SK-N-SH (cell line): Measurements from ENCODE around the gene DENND1C. TPM values are rescaled to one million over a fixed set of nuclear protein-coding genes. Genes with fewer than 3 reads are reported as not detected.

ENCODE experiments used
- CTCF ChIA-PET: fragments of 300-600, 350-600 bp; formaldehyde crosslinking; extraction: SDS; loops from one replicate; lab custom pipeline; 2021; lab: Yijun Ruan, JAX
- POLR2A ChIA-PET: fragments of 350-600 bp; sonication (Branson Sonifier 250); formaldehyde crosslinking; extraction: SDS; loops from one replicate; lab custom pipeline; 2020; ENCODE audit warnings: antibody characterized with exemption, inconsistent platforms; lab: Yijun Ruan, JAX
- DNase-seq: peaks from one replicate; pipeline ENCODE4 v3.0.0; 2012
- H2AFZ ChIP-seq: fragments of 200-600 bp; sonication (generic); 2 replicates; pipeline ENCODE4 v1.8.1; 2016; ENCODE audit warnings: antibody characterized with exemption, mild to moderate bottlenecking, low read depth
- H3F3A ChIP-seq: fragments of 200-600 bp; sonication (generic); replicated peaks from 2 replicates; pipeline ENCODE3; 2016; ENCODE audit warnings: antibody characterized with exemption, mild to moderate bottlenecking; ENCODE audit not compliant: insufficient read depth
- H3K27ac ChIP-seq, 2 experiments: fragments of 200-500 bp in 1 of 2; fragments of 200-600 bp in 1 of 2; sonication (Bioruptor generic) in 1 of 2; sonication (generic), shearing (Covaris generic) in 1 of 2; 2 replicates each; pipeline versions ENCODE4 v1.5.1 to v1.6.1; 2014 to 2016; ENCODE audit warnings: low read depth in 2 of 2, inconsistent platforms in 1 of 2, low read length in 1 of 2, mild to moderate bottlenecking in 1 of 2, mixed read lengths in 1 of 2
- H3K27me3 ChIP-seq: fragments of 200-600 bp; sonication (generic), shearing (Covaris generic); 2 replicates; pipeline ENCODE4 v1.6.1; 2016; ENCODE audit warnings: mixed run types; ENCODE audit not compliant: insufficient read depth
- H3K36me3 ChIP-seq, 2 experiments: fragments of 200-500 bp in 1 of 2; fragments of 200-600 bp in 1 of 2; sonication (Bioruptor generic) in 1 of 2; sonication (generic) in 1 of 2; replicated peaks in 1 of 2; 2 replicates each; pipeline versions ENCODE3 to v1.5.1; 2014 to 2016; ENCODE audit warnings: low read length in 1 of 2, mild to moderate bottlenecking in 1 of 2; ENCODE audit not compliant: insufficient read depth in 2 of 2, control insufficient read depth in 1 of 2
- H3K4me1 ChIP-seq, 2 experiments: fragments of 200-500 bp in 1 of 2; fragments of 200-600 bp in 1 of 2; sonication (Bioruptor generic) in 1 of 2; sonication (generic), shearing (Covaris generic) in 1 of 2; 2 replicates each; pipeline versions ENCODE4 v1.5.1 to v1.6.1; 2014 to 2016; ENCODE audit warnings: low read depth in 1 of 2, low read length in 1 of 2, mixed run types in 1 of 2; ENCODE audit not compliant: insufficient read depth in 2 of 2, control insufficient read depth in 1 of 2
- H3K4me2 ChIP-seq: fragments of 200-600 bp; sonication (generic), shearing (Covaris generic); 2 replicates; pipeline ENCODE4 v1.6.1; 2017; ENCODE audit warnings: mixed run types
- H3K4me3 ChIP-seq, 2 experiments: fragments of 200-500 bp in 1 of 2; fragments of 200-600 bp in 1 of 2; sonication (Bioruptor generic) in 1 of 2; sonication (generic), shearing (Covaris generic) in 1 of 2; 2 replicates each; pipeline versions ENCODE4 v1.5.1 to v1.8.1; 2014 to 2016; ENCODE audit warnings: low read depth in 2 of 2, inconsistent platforms in 1 of 2, low read length in 1 of 2, mild to moderate bottlenecking in 1 of 2, mixed read lengths in 1 of 2, moderate library complexity in 1 of 2
- H3K79me2 ChIP-seq: fragments of 200-600 bp; sonication (generic); 2 replicates; pipeline ENCODE4 v1.8.1; 2017; ENCODE audit warnings: mild to moderate bottlenecking; ENCODE audit not compliant: insufficient read depth
- H3K9ac ChIP-seq: fragments of 200-600 bp; sonication (generic); 2 replicates; pipeline ENCODE4 v1.6.1; 2017; ENCODE audit warnings: mixed run types
- H3K9me2 ChIP-seq: fragments of 200-600 bp; sonication (generic); 2 replicates; pipeline ENCODE4 v1.6.1; 2017; ENCODE audit warnings: mixed run types
- H3K9me3 ChIP-seq: fragments of 200-600 bp; sonication (generic); 2 replicates; pipeline ENCODE4 v1.6.1; 2017; ENCODE audit warnings: mixed run types, mild to moderate bottlenecking, moderate library complexity
- H4K20me1 ChIP-seq: fragments of 200-600 bp; sonication (generic); 2 replicates; pipeline ENCODE4 v1.6.1; 2017; ENCODE audit warnings: mild to moderate bottlenecking, mixed run types; ENCODE audit not compliant: insufficient read depth
- CHD2 ChIP-seq: fragments of 150-350 bp; IDR thresholded peaks from 2 replicates; pipeline ENCODE4 v1.6.1; 2018; ENCODE audit warnings: low read length; ENCODE audit not compliant: partially characterized antibody
- ELF1 ChIP-seq: IDR thresholded peaks from 2 replicates; pipeline ENCODE4 v1.4.0; 2012
- EZH2phosphoT487 ChIP-seq: fragments of 200-600 bp; sonication (generic); IDR thresholded peaks from 2 replicates; pipeline ENCODE4 v1.6.1; 2017; ENCODE audit warnings: low read depth, mixed run types, mild to moderate bottlenecking, antibody characterized with exemption, moderate library complexity, borderline replicate concordance
- FOXJ3 ChIP-seq: sonication (generic); formaldehyde crosslinking; IDR thresholded peaks from 2 replicates; pipeline ENCODE4 v1.5.1; 2020; ENCODE audit warnings: mild to moderate bottlenecking, missing genetic modification reagents
- GABPA ChIP-seq: IDR thresholded peaks from 2 replicates; pipeline ENCODE4 v1.4.0; 2012; ENCODE audit warnings: low read depth, mild to moderate bottlenecking
- GATA2 ChIP-seq: sonication (generic); formaldehyde crosslinking; IDR thresholded peaks from 2 replicates; pipeline ENCODE4 v1.5.0; 2020; ENCODE audit warnings: mild to moderate bottlenecking, missing genetic modification reagents
- JUND ChIP-seq: IDR thresholded peaks from 2 replicates; pipeline ENCODE4 v1.4.0; 2012
- MEF2A ChIP-seq: IDR thresholded peaks from 2 replicates; pipeline ENCODE4 v1.4.0; 2012; ENCODE audit warnings: low read depth, borderline replicate concordance
- NFIC ChIP-seq: IDR thresholded peaks from 2 replicates; pipeline ENCODE4 v1.4.0; 2012; ENCODE audit warnings: borderline replicate concordance
- NRF1 ChIP-seq: IDR thresholded peaks from 2 replicates; pipeline ENCODE4 v1.6.1; 2012; ENCODE audit warnings: low read depth, mild to moderate bottlenecking, low read length
- RAD21 ChIP-seq: IDR thresholded peaks from 2 replicates; pipeline ENCODE4 v1.6.1; 2012; ENCODE audit warnings: mild to moderate bottlenecking, low read length
- RFX5 ChIP-seq: IDR thresholded peaks from 2 replicates; pipeline ENCODE4 v1.6.1; 2012; ENCODE audit warnings: mild to moderate bottlenecking, improper control_type of control experiment, low read length
- SMC3 ChIP-seq: IDR thresholded peaks from 2 replicates; pipeline ENCODE4 v1.6.1; 2012; ENCODE audit warnings: low read depth, low read length, improper control_type of control experiment
- TAF1 ChIP-seq: IDR thresholded peaks from 2 replicates; pipeline ENCODE4 v1.6.1; 2012; ENCODE audit warnings: low read depth, mild to moderate bottlenecking, low read length, moderate library complexity, borderline replicate concordance
- TEAD4 ChIP-seq: IDR thresholded peaks from 2 replicates; pipeline ENCODE4 v1.4.0; 2012; ENCODE audit warnings: mild to moderate bottlenecking, borderline replicate concordance; ENCODE audit not compliant: insufficient read depth
- WGBS: methylation state at CpG from one replicate; pipeline ENCODE4 v1.1.6; 2017; ENCODE audit warnings: low lambda C conversion rate; 5-methylcytosine and 5-hydroxymethylcytosine counted together
- polyA plus RNA-seq, 3 experiments: library from polyadenylated mRNA; depleted of rRNA; stranded (reverse); fragments of >200 nt; gene quantifications; 2 replicates each; pipeline ENCODE4 v1.2.3, GENCODE V29; 2012
- TF ChIP-seq, protein P1 (sequence below): IDR thresholded peaks from 2 replicates; pipeline ENCODE4 v1.4.0; 2012; ENCODE audit warnings: low read depth
- TF ChIP-seq, protein P2 (sequence below): fragments of 200-600 bp; sonication (generic); IDR thresholded peaks from 2 replicates; pipeline ENCODE4 v1.6.1; 2017; ENCODE audit warnings: antibody characterized with exemption, mild to moderate bottlenecking, moderate library complexity
- TF ChIP-seq, protein P3 (sequence below): fragments of 150-350 bp; IDR thresholded peaks from 2 replicates; pipeline ENCODE4 v1.6.1; 2017; ENCODE audit warnings: antibody characterized with exemption, low read length, low read depth, borderline replicate concordance
- TF ChIP-seq, protein P4 (sequence below): IDR thresholded peaks from 2 replicates; pipeline ENCODE4; 2012
- TF ChIP-seq, protein P5 (sequence below): IDR thresholded peaks from 2 replicates; pipeline ENCODE4 v1.4.0; 2012; ENCODE audit warnings: low read depth, borderline replicate concordance

The DENND1C gene
- polyA plus RNA-seq, 1 of the 3 experiments (the other 2 are of a cell fraction): 0.05 TPM

DNA sequence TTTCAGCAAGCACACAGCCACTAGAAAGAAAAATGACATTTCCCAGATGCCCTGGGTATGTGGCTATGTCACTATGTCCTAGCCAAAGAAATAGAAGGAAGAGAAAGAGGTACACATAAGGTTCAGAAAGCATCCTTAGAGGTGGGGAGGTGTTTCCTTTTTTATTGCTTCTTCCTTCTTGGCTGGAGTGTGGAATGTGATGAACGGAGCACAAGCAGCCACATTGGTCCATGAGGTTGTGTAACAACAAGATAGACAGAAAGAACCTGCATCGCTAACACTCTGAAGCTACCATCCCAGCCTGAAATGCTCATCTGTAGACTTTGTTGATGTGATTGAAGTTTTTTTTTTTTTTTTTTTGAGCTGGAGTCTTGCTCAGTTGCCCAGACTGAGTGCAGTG lies 28.7 kb downstream of the DENND1C start:
- H3K9ac ChIP-seq: no peak overlapping the region
- TF ChIP-seq, protein P1, sequence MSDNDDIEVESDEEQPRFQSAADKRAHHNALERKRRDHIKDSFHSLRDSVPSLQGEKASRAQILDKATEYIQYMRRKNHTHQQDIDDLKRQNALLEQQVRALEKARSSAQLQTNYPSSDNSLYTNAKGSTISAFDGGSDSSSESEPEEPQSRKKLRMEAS: no peak
- TF ChIP-seq CHD2 (no peak), ELF1 (no peak), TEAD4 (no peak), GATA2 (no peak), SMC3 (no peak), EZH2phosphoT487 (no peak), JUND (no peak), GABPA (no peak), RFX5 (no peak), MEF2A (no peak), TAF1 (no peak), NFIC (no peak), FOXJ3 (CRISPR knock-in tag) (no peak)
- TF ChIP-seq, protein P2, sequence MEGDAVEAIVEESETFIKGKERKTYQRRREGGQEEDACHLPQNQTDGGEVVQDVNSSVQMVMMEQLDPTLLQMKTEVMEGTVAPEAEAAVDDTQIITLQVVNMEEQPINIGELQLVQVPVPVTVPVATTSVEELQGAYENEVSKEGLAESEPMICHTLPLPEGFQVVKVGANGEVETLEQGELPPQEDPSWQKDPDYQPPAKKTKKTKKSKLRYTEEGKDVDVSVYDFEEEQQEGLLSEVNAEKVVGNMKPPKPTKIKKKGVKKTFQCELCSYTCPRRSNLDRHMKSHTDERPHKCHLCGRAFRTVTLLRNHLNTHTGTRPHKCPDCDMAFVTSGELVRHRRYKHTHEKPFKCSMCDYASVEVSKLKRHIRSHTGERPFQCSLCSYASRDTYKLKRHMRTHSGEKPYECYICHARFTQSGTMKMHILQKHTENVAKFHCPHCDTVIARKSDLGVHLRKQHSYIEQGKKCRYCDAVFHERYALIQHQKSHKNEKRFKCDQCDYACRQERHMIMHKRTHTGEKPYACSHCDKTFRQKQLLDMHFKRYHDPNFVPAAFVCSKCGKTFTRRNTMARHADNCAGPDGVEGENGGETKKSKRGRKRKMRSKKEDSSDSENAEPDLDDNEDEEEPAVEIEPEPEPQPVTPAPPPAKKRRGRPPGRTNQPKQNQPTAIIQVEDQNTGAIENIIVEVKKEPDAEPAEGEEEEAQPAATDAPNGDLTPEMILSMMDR: no peak
- TF ChIP-seq, protein P3, sequence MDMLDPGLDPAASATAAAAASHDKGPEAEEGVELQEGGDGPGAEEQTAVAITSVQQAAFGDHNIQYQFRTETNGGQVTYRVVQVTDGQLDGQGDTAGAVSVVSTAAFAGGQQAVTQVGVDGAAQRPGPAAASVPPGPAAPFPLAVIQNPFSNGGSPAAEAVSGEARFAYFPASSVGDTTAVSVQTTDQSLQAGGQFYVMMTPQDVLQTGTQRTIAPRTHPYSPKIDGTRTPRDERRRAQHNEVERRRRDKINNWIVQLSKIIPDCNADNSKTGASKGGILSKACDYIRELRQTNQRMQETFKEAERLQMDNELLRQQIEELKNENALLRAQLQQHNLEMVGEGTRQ: no peak
- TF ChIP-seq, protein P4, sequence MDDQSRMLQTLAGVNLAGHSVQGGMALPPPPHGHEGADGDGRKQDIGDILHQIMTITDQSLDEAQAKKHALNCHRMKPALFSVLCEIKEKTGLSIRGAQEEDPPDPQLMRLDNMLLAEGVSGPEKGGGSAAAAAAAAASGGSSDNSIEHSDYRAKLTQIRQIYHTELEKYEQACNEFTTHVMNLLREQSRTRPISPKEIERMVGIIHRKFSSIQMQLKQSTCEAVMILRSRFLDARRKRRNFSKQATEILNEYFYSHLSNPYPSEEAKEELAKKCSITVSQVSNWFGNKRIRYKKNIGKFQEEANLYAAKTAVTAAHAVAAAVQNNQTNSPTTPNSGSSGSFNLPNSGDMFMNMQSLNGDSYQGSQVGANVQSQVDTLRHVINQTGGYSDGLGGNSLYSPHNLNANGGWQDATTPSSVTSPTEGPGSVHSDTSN: no peak
- H4K20me1 ChIP-seq: no peaks in the 10 kb centered on the region
- ChIA-PET POLR2A (no interaction called here), CTCF (interaction anchor here (1.1 kb wide), 1 partner anchor 64 kb away, joined by 3 read pairs; no protein-coding TSS in a partner anchor)
- H3K9me3 ChIP-seq: no peaks in the 10 kb centered on the region
- no peaks in the 10 kb centered on the region; a peak in 1 of 4 replicates for H3K4me1 ChIP-seq
- no peak overlapping the region for H3K4me2 ChIP-seq
- no peaks in the 10 kb centered on the region for H3K27me3 ChIP-seq
- no peak overlapping the region for H3K4me3 ChIP-seq
- no peak for DNase-seq
- whole genome bisulfite sequencing: 92% methylated on average over 2 of the region's 2 CpGs
- H3F3A ChIP-seq: no peaks in the 10 kb centered on the region
- no peaks in the 10 kb centered on the region for H3K79me2 ChIP-seq
- H3K9me2 ChIP-seq: no peaks in the 10 kb centered on the region
- no peak overlapping the region for H3K27ac ChIP-seq
- H3K36me3 ChIP-seq: peaks cover 0 to 9% of the 10 kb centered on the region in 2 experiments
- no peak overlapping the region for H2AFZ ChIP-seq

DNA sequence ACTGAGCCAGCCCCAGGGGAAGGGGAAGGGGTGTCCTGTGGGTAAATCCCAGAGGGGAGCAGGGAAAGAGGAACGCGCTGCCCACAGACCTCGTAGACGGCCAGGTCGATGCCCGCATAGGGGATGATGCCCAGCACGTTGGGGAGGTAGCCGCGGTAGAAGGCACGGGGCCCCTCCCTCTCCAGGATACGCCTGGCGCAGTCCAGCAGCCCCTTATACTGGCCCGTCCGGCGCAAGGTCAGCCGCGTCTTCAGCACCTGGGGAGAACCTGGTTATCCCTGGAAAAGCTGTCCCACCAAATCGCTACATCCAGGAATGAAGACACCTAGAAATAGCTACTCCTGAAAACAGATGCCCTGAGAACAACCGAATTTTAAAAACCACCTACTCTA lies 29.4 kb downstream of the DENND1C start:
- Histone ChIP-seq H3K79me2 (no peaks in the 10 kb centered on the region), H3K27me3 (no peaks in the 10 kb centered on the region), H3K27ac (no peak overlapping the region), H3K4me1 (no peaks in the 10 kb centered on the region), H4K20me1 (no peaks in the 10 kb centered on the region), H3F3A (no peaks in the 10 kb centered on the region), H3K9ac (no peak overlapping the region), H3K9me3 (no peaks in the 10 kb centered on the region), H3K9me2 (no peaks in the 10 kb centered on the region), H3K36me3 (peaks cover 0 to 9% of the 10 kb centered on the region in 2 experiments), H2AFZ (no peak overlapping the region), H3K4me3 (no peak overlapping the region), H3K4me2 (no peak overlapping the region)
- no peak for TF ChIP-seq NFIC
- TF ChIP-seq RAD21: no peak
- TF ChIP-seq, protein P4: no peak
- TF ChIP-seq EZH2phosphoT487: no peak
- TF ChIP-seq, protein P5, sequence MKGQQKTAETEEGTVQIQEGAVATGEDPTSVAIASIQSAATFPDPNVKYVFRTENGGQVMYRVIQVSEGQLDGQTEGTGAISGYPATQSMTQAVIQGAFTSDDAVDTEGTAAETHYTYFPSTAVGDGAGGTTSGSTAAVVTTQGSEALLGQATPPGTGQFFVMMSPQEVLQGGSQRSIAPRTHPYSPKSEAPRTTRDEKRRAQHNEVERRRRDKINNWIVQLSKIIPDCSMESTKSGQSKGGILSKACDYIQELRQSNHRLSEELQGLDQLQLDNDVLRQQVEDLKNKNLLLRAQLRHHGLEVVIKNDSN: no peak
- no peak for TF ChIP-seq NRF1
- TF ChIP-seq SMC3: no peak
- POLR2A ChIA-PET: no interaction called here
- CTCF ChIA-PET: no interaction called here
- 95% methylated on average over 16 of the region's 19 CpGs for WGBS
- DNase-seq: no peak
